NB4 (cell line): ENCODE measurements around the gene RNU7-1.

ENCODE experiments used
- DNase-seq: peaks from one replicate; pipeline ENCODE4 v3.0.0; 2010; ENCODE audit warnings: low read depth
- H3K4me3 ChIP-seq: one replicate; pipeline ENCODE4 v1.5.1; 2011; ENCODE audit warnings: mild to moderate bottlenecking, low read depth, low read length, moderate library complexity
- MAX ChIP-seq: IDR thresholded peaks from 2 replicates; pipeline ENCODE4 v1.6.1; 2011; ENCODE audit warnings: low read depth, low read length
- MYC ChIP-seq: IDR thresholded peaks from 2 replicates; pipeline ENCODE4 v1.6.1; 2011; ENCODE audit warnings: low read depth, low read length
- POLR2A ChIP-seq: IDR thresholded peaks from 2 replicates; pipeline ENCODE4 v1.6.1; 2011; ENCODE audit warnings: mild to moderate bottlenecking; ENCODE audit not compliant: insufficient read length; ENCODE audit errors: extremely low read depth
- TF ChIP-seq, protein P1 (sequence below): IDR thresholded peaks from one replicate; pipeline ENCODE4 v1.5.1; 2012; ENCODE audit warnings: low read depth, low read length

RNU7-1 gene

DNA sequence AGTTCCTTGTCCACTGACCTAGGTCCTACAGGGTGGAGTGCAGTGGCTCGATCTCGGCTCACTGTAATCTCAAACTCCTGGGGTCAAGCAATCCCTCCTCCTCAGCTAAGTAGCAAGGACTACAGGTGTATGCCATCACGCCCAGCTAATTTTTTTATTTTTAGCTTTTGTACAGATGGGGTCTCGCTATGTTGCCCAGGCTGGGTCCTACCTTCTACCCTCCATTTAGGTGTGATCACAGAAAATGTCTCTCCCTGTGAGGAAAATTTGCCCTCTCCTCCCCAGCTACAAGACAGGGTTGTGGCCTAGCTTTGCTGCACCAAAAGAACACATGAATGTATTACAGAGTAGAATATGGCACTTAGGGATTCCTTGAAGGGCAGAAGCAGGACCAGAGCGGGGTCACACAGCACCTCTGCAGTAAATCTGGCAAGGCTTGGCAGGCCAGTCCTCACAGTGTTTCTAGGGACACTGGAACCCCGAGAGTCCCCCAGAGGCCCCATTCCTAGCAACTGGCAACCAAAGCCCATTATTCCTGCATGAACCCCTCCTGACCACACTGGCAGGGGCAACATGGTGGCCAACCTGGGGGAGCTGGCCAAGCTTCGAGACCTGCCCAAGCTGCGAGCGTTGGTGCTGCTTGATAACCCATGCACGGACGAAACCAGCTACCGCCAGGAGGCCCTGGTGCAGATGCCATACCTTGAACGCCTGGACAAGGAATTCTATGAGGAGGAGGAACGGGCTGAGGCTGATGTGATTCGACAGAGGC, 31.3 kb upstream of the RNU7-1 start:
- TF ChIP-seq, protein P1, sequence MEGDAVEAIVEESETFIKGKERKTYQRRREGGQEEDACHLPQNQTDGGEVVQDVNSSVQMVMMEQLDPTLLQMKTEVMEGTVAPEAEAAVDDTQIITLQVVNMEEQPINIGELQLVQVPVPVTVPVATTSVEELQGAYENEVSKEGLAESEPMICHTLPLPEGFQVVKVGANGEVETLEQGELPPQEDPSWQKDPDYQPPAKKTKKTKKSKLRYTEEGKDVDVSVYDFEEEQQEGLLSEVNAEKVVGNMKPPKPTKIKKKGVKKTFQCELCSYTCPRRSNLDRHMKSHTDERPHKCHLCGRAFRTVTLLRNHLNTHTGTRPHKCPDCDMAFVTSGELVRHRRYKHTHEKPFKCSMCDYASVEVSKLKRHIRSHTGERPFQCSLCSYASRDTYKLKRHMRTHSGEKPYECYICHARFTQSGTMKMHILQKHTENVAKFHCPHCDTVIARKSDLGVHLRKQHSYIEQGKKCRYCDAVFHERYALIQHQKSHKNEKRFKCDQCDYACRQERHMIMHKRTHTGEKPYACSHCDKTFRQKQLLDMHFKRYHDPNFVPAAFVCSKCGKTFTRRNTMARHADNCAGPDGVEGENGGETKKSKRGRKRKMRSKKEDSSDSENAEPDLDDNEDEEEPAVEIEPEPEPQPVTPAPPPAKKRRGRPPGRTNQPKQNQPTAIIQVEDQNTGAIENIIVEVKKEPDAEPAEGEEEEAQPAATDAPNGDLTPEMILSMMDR = no peak
- TF ChIP-seq POLR2A (no peak), MYC (no peak), MAX (no peak)
- no peak for DNase-seq
- H3K4me3 ChIP-seq = no peak overlapping the region

GRCh38 chr12:6914246-6914946, 29.2 kb upstream of the RNU7-1 start, which contains the start of gene ENO2:
ENO2 (plus strand) TSS chr12:6914580; CDS start chr12:6915833, 1,253 bp downstream.
- peak; percentile 64 for DNase-seq
- H3K4me3 ChIP-seq = no peak within 1 kb of the TSS
- TF ChIP-seq MYC (no peak), MAX (peak; percentile 65)
- TF ChIP-seq, protein P1 = no peak

GRCh38 chr12:6914947-6915788, 28.4 kb upstream of the RNU7-1 start:
- H3K4me3 ChIP-seq = no peak overlapping the region
- DNase-seq = no peak
- TF ChIP-seq, protein P1 = no peak
- TF ChIP-seq POLR2A (no peak), MYC (no peak)

- H3K4me3 ChIP-seq = no peak overlapping the region
- no peak for TF ChIP-seq MYC
- TF ChIP-seq POLR2A = no peak
- TF ChIP-seq MAX = no peak
- TF ChIP-seq, protein P1 = no peak
- DNase-seq = no peak
Measured at GRCh38 chr12:6915789-6916285, 27.8 kb upstream of the RNU7-1 start.

GRCh38 chr12:6916426-6917200, 27.0 kb upstream of the RNU7-1 start:
- no peak for DNase-seq
- TF ChIP-seq POLR2A (no peak), MYC (no peak), MAX (no peak)
- TF ChIP-seq, protein P1 = no peak
- H3K4me3 ChIP-seq = no peak overlapping the region
